Spleen (tissue), 7 donors: Measurements from ENCODE around the gene TMEM120A.

ENCODE experiments used
- CTCF ChIP-seq, 11 experiments: fragments of 200-600 bp in 7 of 11; fragments of 450-650 bp in 4 of 11; sonication (generic) in 4 of 11; IDR thresholded peaks in 8 of 11; conservative IDR thresholded peaks in 3 of 11; 1 replicate in 7 of 11; 2 replicates in 4 of 11; pipeline versions ENCODE4 v1.4.0 to v1.8.0; 2016 to 2021; ENCODE audit warnings: antibody characterized with exemption in 11 of 11, inconsistent platforms in 4 of 11, mild to moderate bottlenecking in 1 of 11
- POLR2A ChIP-seq, 3 donors: fragments of 450-650 bp; IDR thresholded peaks; one replicate each; pipeline ENCODE4 v1.5.1; 2017; ENCODE audit warnings: antibody characterized with exemption in 3 of 3, mild to moderate bottlenecking in 1 of 3
- POLR2AphosphoS5 ChIP-seq, 3 donors: sonication (generic); formaldehyde crosslinking; IDR thresholded peaks; one replicate each; pipeline ENCODE4 v1.5.1; 2017; ENCODE audit warnings: antibody characterized with exemption in 3 of 3
- donor health status: DM: no; HTN: no; CAD: no; lungs with moderate emphysema.
- donor health status: DM: no; HTN: no; CAD: no.
- donor health status: DM: no; HTN: no; CAD: no.

DNA sequence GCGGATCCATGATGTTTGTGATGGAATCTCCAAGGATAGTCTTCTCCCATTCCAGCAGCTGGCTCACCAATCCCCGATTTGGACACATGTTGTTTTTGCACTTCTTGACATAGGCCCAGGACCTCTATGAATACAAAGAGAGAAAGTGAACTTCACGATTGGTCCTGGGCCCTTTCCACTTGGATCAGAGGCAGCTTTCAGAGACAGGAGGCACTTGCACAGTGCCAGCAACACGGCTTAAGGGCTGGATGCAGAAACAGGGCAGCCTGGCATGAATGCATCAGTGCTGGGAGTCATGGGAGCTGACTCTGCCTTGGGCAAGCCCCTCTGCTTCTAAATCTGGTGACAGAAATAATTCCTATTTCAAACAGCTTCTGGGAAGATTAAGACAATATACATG is 2.1 kb upstream of the TMEM120A start:
- TF ChIP-seq CTCF (IDR thresholded peaks at IDR 0.05 in 8 of 11, conservative IDR thresholded peaks at IDR 0.05 in 3 of 11) (no peak), POLR2AphosphoS5 (IDR thresholded peaks at IDR 0.05) (no peak), POLR2A (IDR thresholded peaks at IDR 0.05) (no peak)
